T-cell (primary cell): ENCODE results near the gene ANKRD2. TPM values are rescaled to one million over a fixed set of nuclear protein-coding genes. Genes with fewer than 3 reads are reported as not detected.

Experiments
- ATAC-seq, 4 experiments: fragments of 200-7000 bp in 3 of 4; fragments of 150-1000 bp in 1 of 4; cut with Tn5 transposase; replicated peaks in 1 of 4; 1 replicate in 3 of 4; 2 replicates in 1 of 4; pipeline ENCODE4 v1.10.0; 2021; ENCODE audit warnings: moderate library complexity in 3 of 4, mild to moderate bottlenecking in 2 of 4, moderate number of reproducible peaks in 1 of 4
- CTCF ChIA-PET, 2 donors: fragments of 300-600 bp; sonication (Branson Sonifier 250); formaldehyde crosslinking; loops; one replicate each; lab custom pipeline; 2022; ENCODE audit warnings: antibody characterized with exemption in 2 of 2; lab: Charles Lee
- POLR2A ChIA-PET, 2 donors: fragments of 300-600 bp; sonication (Branson Sonifier 250); formaldehyde crosslinking; loops; one replicate each; lab custom pipeline; 2022; ENCODE audit warnings: antibody characterized with exemption in 2 of 2; lab: Charles Lee
- DNase-seq, 35 experiments: peaks; one replicate each; pipeline versions ENCODE4 v3.0.0 to v3.0.0-alpha.2; 2013 to 2023
- H3K27ac ChIP-seq: one replicate; pipeline ENCODE4 v1.5.1; 2013; ENCODE audit warnings: low read length
- H3K27me3 ChIP-seq, 2 experiments: replicated peaks in 1 of 2; 1 replicate in 1 of 2; 2 replicates in 1 of 2; pipeline versions ENCODE4 v1.6.1 to v1.7.0; 2013; ENCODE audit warnings: low read length in 1 of 2, mixed read lengths in 1 of 2; ENCODE audit not compliant: control insufficient read depth in 2 of 2, insufficient read depth in 2 of 2; ENCODE audit errors: extremely low read depth in 1 of 2
- H3K36me3 ChIP-seq, 2 donors: 1 replicate in 1 of 2; 2 replicates in 1 of 2; pipeline versions ENCODE4 v1.6.1 to v1.7.0; 2013; ENCODE audit warnings: low read length in 1 of 2; ENCODE audit not compliant: control insufficient read depth in 2 of 2, insufficient read depth in 1 of 2; ENCODE audit errors: extremely low read depth in 1 of 2
- H3K4me1 ChIP-seq, 2 experiments: 1 replicate in 1 of 2; 2 replicates in 1 of 2; pipeline versions ENCODE4 v1.6.1 to v1.7.0; 2013; ENCODE audit warnings: low read length in 2 of 2, mixed read lengths in 1 of 2; ENCODE audit not compliant: insufficient read depth in 2 of 2, control insufficient read depth in 1 of 2; ENCODE audit errors: extremely low read depth in 1 of 2
- H3K4me3 ChIP-seq, 2 donors: 1 replicate in 1 of 2; 2 replicates in 1 of 2; pipeline versions ENCODE4 v1.5.1 to v1.7.0; 2013; ENCODE audit warnings: mild to moderate bottlenecking in 2 of 2, low read length in 1 of 2, moderate library complexity in 1 of 2; ENCODE audit not compliant: control insufficient read depth in 1 of 2; ENCODE audit errors: extremely low read depth in 1 of 2
- H3K9me3 ChIP-seq: 2 replicates; pipeline ENCODE4 v1.7.0; 2013
- H3K27ac Mint-ChIP-seq, 2 donors: one replicate each; pipeline ENCODE4 v1.8.0; 2020 to 2021; ENCODE audit warnings: mild to moderate bottlenecking in 2 of 2, mixed read lengths in 2 of 2
- H3K27me3 Mint-ChIP-seq, 2 donors: one replicate each; pipeline ENCODE4 v1.8.0; 2021 to 2022; ENCODE audit warnings: mixed read lengths in 2 of 2
- H3K36me3 Mint-ChIP-seq: one replicate; pipeline ENCODE4 v1.8.0; 2021; ENCODE audit warnings: mixed read lengths
- H3K4me1 Mint-ChIP-seq, 3 donors: one replicate each; pipeline ENCODE4 v1.8.0; 2020 to 2022; ENCODE audit warnings: mixed read lengths in 3 of 3, mild to moderate bottlenecking in 1 of 3
- H3K4me3 Mint-ChIP-seq, 3 donors: one replicate each; pipeline ENCODE4 v1.8.0; 2020 to 2022; ENCODE audit warnings: mild to moderate bottlenecking in 3 of 3, mixed read lengths in 3 of 3, moderate library complexity in 3 of 3
- H3K9me3 Mint-ChIP-seq, 3 donors: one replicate each; pipeline ENCODE4 v1.8.0; 2020 to 2022; ENCODE audit warnings: mixed read lengths in 3 of 3
- WGBS: methylation state at CpG from one replicate; pipeline ENCODE4 v1.1.5; 2013; ENCODE audit warnings: missing lambda C conversion rate; ENCODE audit not compliant: insufficient coverage; 5-methylcytosine and 5-hydroxymethylcytosine counted together
- total RNA-seq, 35 experiments: library from RNA in 6 of 35; stranded (reverse) in 6 of 35; fragments of 120-200 nt in 1 of 35; gene quantifications; one replicate each; pipeline versions ENCODE4 v1.2.1 to v1.2.4 and lab custom pipeline; 2013 to 2026

Gene ANKRD2
- total RNA-seq, 5 donors from 2014 or later (not counting 1 experiment from before 2014, with no cell fraction given), result 0.35 TPM; not detected in 4

- Histone ChIP-seq H3K4me3 (no peak overlapping the region), H3K27me3 (peaks cover 0 to 3% of the 10 kb centered on the region in 2 experiments), H3K4me1 (peaks cover 0 to 12% of the 10 kb centered on the region in 2 experiments), H3K27ac (no peak overlapping the region), H3K9me3 (no peaks in the 10 kb centered on the region), H3K36me3 (no peaks in the 10 kb centered on the region)
- ATAC-seq (no peak), DNase-seq (peak in 7 of 35 experiments; percentile 5 to 30 (median 16))
- Mint-ChIP-seq H3K36me3 (no peaks in the 10 kb centered on the region), H3K27ac (no peak overlapping the region), H3K4me1 (peaks cover 0 to 5% (median 0%) of the 10 kb centered on the region in 3 donors), H3K4me3 (no peak overlapping the region), H3K27me3 (no peaks in the 10 kb centered on the region), H3K9me3 (no peaks in the 10 kb centered on the region)
- ChIA-PET CTCF (no interaction called here), POLR2A (no interaction called here)
- 76% methylated on average over 10 of the region's 15 CpGs for WGBS
Measured at GRCh38 chr10:97590082-97590747, 17.6 kb downstream of the ANKRD2 start.

GRCh38 chr10:97590748-97591495, 18.3 kb downstream of the ANKRD2 start:
- ChIA-PET POLR2A (no interaction called here), CTCF (interaction anchor here in 1 of 2 donors (0.7 kb wide), 1 partner anchor 15 kb away, joined by 3 read pairs; no protein-coding TSS in a partner anchor)
- ATAC-seq (no peak), DNase-seq (no peak)
- Histone ChIP-seq H3K9me3 (no peaks in the 10 kb centered on the region), H3K36me3 (no peaks in the 10 kb centered on the region), H3K27ac (no peak overlapping the region), H3K4me3 (no peak overlapping the region), H3K27me3 (peaks cover 0 to 5% of the 10 kb centered on the region in 2 experiments), H3K4me1 (peaks cover 0 to 12% of the 10 kb centered on the region in 2 experiments)
- 100% methylated on average over 1 of the region's 5 CpGs for WGBS
- Mint-ChIP-seq H3K4me1 (peaks cover 0 to 5% (median 0%) of the 10 kb centered on the region in 3 donors), H3K9me3 (no peaks in the 10 kb centered on the region), H3K27ac (no peak overlapping the region), H3K4me3 (no peak overlapping the region), H3K36me3 (no peaks in the 10 kb centered on the region), H3K27me3 (no peaks in the 10 kb centered on the region)

- Mint-ChIP-seq H3K4me1 (peaks cover 0 to 5% (median 0%) of the 10 kb centered on the region in 3 donors), H3K9me3 (no peaks in the 10 kb centered on the region), H3K36me3 (no peaks in the 10 kb centered on the region), H3K4me3 (no peak overlapping the region), H3K27ac (no peak overlapping the region), H3K27me3 (no peaks in the 10 kb centered on the region)
- Histone ChIP-seq H3K4me3 (no peak overlapping the region), H3K9me3 (no peaks in the 10 kb centered on the region), H3K27me3 (peaks cover 0 to 5% of the 10 kb centered on the region in 2 experiments), H3K36me3 (no peaks in the 10 kb centered on the region), H3K27ac (no peak overlapping the region), H3K4me1 (peaks cover 0 to 12% of the 10 kb centered on the region in 2 experiments)
- no peak for ATAC-seq
- ChIA-PET CTCF (no interaction called here), POLR2A (no interaction called here)
- WGBS, result 90% methylated on average over 2 of the region's 4 CpGs
- DNase-seq, result no peak
Measured at GRCh38 chr10:97593421-97593820, 20.8 kb downstream of the ANKRD2 start.

GRCh38 chr10:97596101-97597082, 23.8 kb downstream of the ANKRD2 start:
- no peaks in the 10 kb centered on the region for H3K4me1 Mint-ChIP-seq
- no peaks in the 10 kb centered on the region for H3K9me3 Mint-ChIP-seq
- 80% methylated on average over 6 of the region's 10 CpGs for WGBS
- no peaks in the 10 kb centered on the region for H3K36me3 ChIP-seq
- no peaks in the 10 kb centered on the region for H3K36me3 Mint-ChIP-seq
- POLR2A ChIA-PET, result no interaction called here
- no peak overlapping the region for H3K27ac Mint-ChIP-seq
- H3K4me1 ChIP-seq, result no peaks in the 10 kb centered on the region
- no peaks in the 10 kb centered on the region for H3K27me3 Mint-ChIP-seq
- DNase-seq (no peak), ATAC-seq (no peak)
- peaks cover 0 to 5% of the 10 kb centered on the region in 2 experiments for H3K27me3 ChIP-seq
- H3K27ac ChIP-seq, result no peak overlapping the region
- no peak overlapping the region for H3K4me3 ChIP-seq
- CTCF ChIA-PET, result interaction anchor here in 1 of 2 donors (0.7 kb wide), 1 partner anchor 69 kb away, joined by 3 read pairs; no protein-coding TSS in a partner anchor
- H3K4me3 Mint-ChIP-seq, result no peak overlapping the region
- H3K9me3 ChIP-seq, result no peaks in the 10 kb centered on the region

GRCh38 chr10:97597778-97598177, 25.2 kb downstream of the ANKRD2 start:
- H3K27ac Mint-ChIP-seq, result no peak overlapping the region
- Histone ChIP-seq H3K36me3 (no peaks in the 10 kb centered on the region), H3K27me3 (peaks cover 0 to 5% of the 10 kb centered on the region in 2 experiments), H3K9me3 (no peaks in the 10 kb centered on the region), H3K27ac (no peak overlapping the region), H3K4me3 (no peak overlapping the region), H3K4me1 (no peaks in the 10 kb centered on the region)
- H3K36me3 Mint-ChIP-seq, result no peaks in the 10 kb centered on the region
- ChIA-PET POLR2A (no interaction called here), CTCF (no interaction called here)
- no CpG with 5 or more reads among the region's 2 CpGs for WGBS
- DNase-seq (no peak), ATAC-seq (no peak)
- H3K4me1 Mint-ChIP-seq, result no peaks in the 10 kb centered on the region
- no peaks in the 10 kb centered on the region for H3K27me3 Mint-ChIP-seq
- H3K9me3 Mint-ChIP-seq, result no peaks in the 10 kb centered on the region
- H3K4me3 Mint-ChIP-seq, result no peak overlapping the region
